Mesenchymal stem cell (in vitro differentiated cells and primary cell): Measurements from ENCODE around the gene HOXD9.

Experiments
- DNase-seq: peaks from one replicate; pipeline ENCODE4 v3.0.0-alpha.2; 2013
- H2AFZ ChIP-seq: one replicate; pipeline ENCODE4 v1.6.1; 2013; ENCODE audit warnings: low read depth, mild to moderate bottlenecking, control low read depth, inconsistent platforms, low read length, moderate library complexity
- H2AK5ac ChIP-seq: 2 replicates; pipeline ENCODE4 v1.6.1; 2013; ENCODE audit warnings: low read length, moderate library complexity, mild to moderate bottlenecking, inconsistent platforms; ENCODE audit not compliant: severe bottlenecking
- H2BK120ac ChIP-seq: one replicate; pipeline ENCODE4 v1.6.1; 2013; ENCODE audit warnings: low read depth, mild to moderate bottlenecking, inconsistent platforms, low read length, moderate library complexity
- H2BK12ac ChIP-seq, 2 experiments: one replicate each; pipeline ENCODE4 v1.6.1; 2013; ENCODE audit warnings: inconsistent platforms in 2 of 2, low read length in 2 of 2, mild to moderate bottlenecking in 2 of 2, moderate library complexity in 2 of 2, control low read depth in 1 of 2
- H2BK15ac ChIP-seq: one replicate; pipeline ENCODE4 v1.6.1; 2013; ENCODE audit warnings: mild to moderate bottlenecking, low read depth, inconsistent platforms; ENCODE audit not compliant: poor library complexity, severe bottlenecking
- H2BK5ac ChIP-seq: 2 replicates; pipeline ENCODE4 v1.6.1; 2013; ENCODE audit warnings: low read depth, mild to moderate bottlenecking, low read length, control low read depth, inconsistent platforms; ENCODE audit not compliant: poor library complexity, severe bottlenecking
- H3K14ac ChIP-seq, 2 experiments: one replicate each; pipeline ENCODE4 v1.6.1; 2013; ENCODE audit warnings: inconsistent platforms in 2 of 2, low read length in 2 of 2, control low read depth in 1 of 2, mild to moderate bottlenecking in 1 of 2, moderate library complexity in 1 of 2
- H3K18ac ChIP-seq, 2 experiments: one replicate each; pipeline ENCODE4 v1.6.1; 2013; ENCODE audit warnings: inconsistent platforms in 2 of 2, low read length in 2 of 2, control low read depth in 1 of 2, low read depth in 1 of 2, mild to moderate bottlenecking in 1 of 2
- H3K23ac ChIP-seq, 2 experiments: one replicate each; pipeline ENCODE4 v1.6.1; 2013; ENCODE audit warnings: inconsistent platforms in 2 of 2, low read length in 2 of 2, mild to moderate bottlenecking in 2 of 2, moderate library complexity in 2 of 2, control low read depth in 1 of 2
- H3K27ac ChIP-seq: 2 replicates; pipeline ENCODE4 v1.5.1; 2013; ENCODE audit warnings: mild to moderate bottlenecking, moderate library complexity, low read length, control low read depth, inconsistent platforms; ENCODE audit not compliant: poor library complexity, severe bottlenecking
- H3K27me3 ChIP-seq, 2 experiments: 2 replicates each; pipeline versions ENCODE4 v1.6.1 to v1.7.0; 2013; ENCODE audit warnings: low read length in 2 of 2, mild to moderate bottlenecking in 2 of 2, moderate library complexity in 2 of 2, control low read depth in 1 of 2, inconsistent platforms in 1 of 2; ENCODE audit not compliant: control insufficient read depth in 1 of 2, insufficient read depth in 1 of 2
- H3K36me3 ChIP-seq, 2 experiments: 2 replicates each; pipeline versions ENCODE4 v1.6.1 to v1.7.0; 2013; ENCODE audit warnings: low read length in 2 of 2, control low read depth in 1 of 2, inconsistent platforms in 1 of 2, low read depth in 1 of 2, mild to moderate bottlenecking in 1 of 2; ENCODE audit not compliant: insufficient read depth in 2 of 2, control insufficient read depth in 1 of 2
- H3K4ac ChIP-seq, 2 experiments: one replicate each; pipeline ENCODE4 v1.6.1; 2013; ENCODE audit warnings: inconsistent platforms in 2 of 2, low read length in 2 of 2, mild to moderate bottlenecking in 2 of 2, moderate library complexity in 2 of 2, control low read depth in 1 of 2, low read depth in 1 of 2
- H3K4me1 ChIP-seq: 2 replicates; pipeline ENCODE4 v1.6.1; 2013; ENCODE audit warnings: low read depth, low read length, control low read depth; ENCODE audit not compliant: control insufficient read depth, insufficient read depth
- H3K4me2 ChIP-seq: 2 replicates; pipeline ENCODE4 v1.6.1; 2013; ENCODE audit warnings: low read length, mild to moderate bottlenecking, inconsistent platforms; ENCODE audit not compliant: poor library complexity, severe bottlenecking
- H3K4me3 ChIP-seq, 2 experiments: 2 replicates each; pipeline versions ENCODE4 v1.5.1 to v1.7.0; 2013; ENCODE audit warnings: low read length in 2 of 2, mild to moderate bottlenecking in 2 of 2, control low read depth in 1 of 2, low read depth in 1 of 2; ENCODE audit not compliant: insufficient read depth in 1 of 2
- H3K79me1 ChIP-seq: replicated peaks from 2 replicates; pipeline ENCODE4 v1.6.1; 2013; ENCODE audit warnings: mild to moderate bottlenecking, control low read depth, low read length, inconsistent platforms; ENCODE audit not compliant: poor library complexity, severe bottlenecking
- H3K9ac ChIP-seq: 2 replicates; pipeline ENCODE4 v1.7.0; 2013; ENCODE audit warnings: mild to moderate bottlenecking, low read length, moderate library complexity
- H3K9me3 ChIP-seq: 2 replicates; pipeline ENCODE4 v1.7.0; 2013; ENCODE audit warnings: mild to moderate bottlenecking, low read length; ENCODE audit not compliant: control insufficient read depth
- H4K8ac ChIP-seq: one replicate; pipeline ENCODE4 v1.6.1; 2013; ENCODE audit warnings: inconsistent platforms, mild to moderate bottlenecking, low read length, moderate library complexity
- H4K91ac ChIP-seq: one replicate; pipeline ENCODE4 v1.6.1; 2013; ENCODE audit warnings: mild to moderate bottlenecking, low read length, inconsistent platforms
- WGBS: methylation state at CpG from one replicate; pipeline ENCODE4 v1.1.7; 2013; ENCODE audit warnings: mixed read lengths; 5-methylcytosine and 5-hydroxymethylcytosine counted together

Gene HOXD9

GRCh38 chr2:176081837-176082524 lies 40.5 kb upstream of the HOXD9 start:
- Histone ChIP-seq H2AFZ (no peak overlapping the region), H2BK15ac (peak overlapping the region; percentile 48), H2BK120ac (no peak overlapping the region), H3K36me3 (peaks cover 0 to 3% of the 10 kb centered on the region in 2 experiments), H3K4ac (no peak overlapping the region), H4K91ac (no peak overlapping the region), H3K4me1 (peaks cover 32% of the 10 kb centered on the region), H3K27me3 (peaks cover 88 to 95% of the 10 kb centered on the region in 2 experiments), H3K9me3 (no peaks in the 10 kb centered on the region), H4K8ac (peak overlapping the region; percentile 28), H3K4me2 (peak overlapping the region; percentile 29), H3K4me3 (no peak overlapping the region), H3K27ac (no peak overlapping the region), H3K18ac (no peak overlapping the region), H2BK12ac (no peak overlapping the region), H3K14ac (no peak overlapping the region), H2AK5ac (no peak overlapping the region), H3K23ac (peak overlapping the region in 1 of 2 experiments; percentile 52), H3K9ac (no peak overlapping the region), H2BK5ac (no peak overlapping the region), H3K79me1 (no peaks in the 10 kb centered on the region)
- 2% methylated on average over 58 of the region's 62 CpGs for WGBS
- no peak for DNase-seq

GRCh38 chr2:176082525-176082823 lies 40.0 kb upstream of the HOXD9 start:
- 2% methylated on average over 8 of the region's 10 CpGs for WGBS
- Histone ChIP-seq H2BK15ac (no peak overlapping the region), H3K4ac (no peak overlapping the region), H2BK5ac (no peak overlapping the region), H3K36me3 (peaks cover 0 to 3% of the 10 kb centered on the region in 2 experiments), H3K18ac (no peak overlapping the region), H3K23ac (no peak overlapping the region), H4K91ac (no peak overlapping the region), H2BK120ac (no peak overlapping the region), H3K79me1 (no peaks in the 10 kb centered on the region), H3K14ac (no peak overlapping the region), H3K9ac (no peak overlapping the region), H3K27ac (no peak overlapping the region), H2AFZ (no peak overlapping the region), H2BK12ac (no peak overlapping the region), H3K27me3 (peaks cover 91 to 95% of the 10 kb centered on the region in 2 experiments), H3K4me3 (no peak overlapping the region), H3K4me2 (no peak overlapping the region), H3K9me3 (no peaks in the 10 kb centered on the region), H2AK5ac (no peak overlapping the region), H3K4me1 (peaks cover 32% of the 10 kb centered on the region), H4K8ac (peak overlapping the region; percentile 28)
- no peak for DNase-seq

GRCh38 chr2:176082824-176083751 lies 39.4 kb upstream of the HOXD9 start:
- DNase-seq: no peak
- Histone ChIP-seq H2BK120ac (no peak overlapping the region), H4K8ac (no peak overlapping the region), H3K4me2 (no peak overlapping the region), H2BK15ac (no peak overlapping the region), H2AK5ac (no peak overlapping the region), H3K4ac (no peak overlapping the region), H3K14ac (no peak overlapping the region), H3K18ac (no peak overlapping the region), H2BK5ac (no peak overlapping the region), H3K9ac (no peak overlapping the region), H3K4me1 (peaks cover 36% of the 10 kb centered on the region), H2BK12ac (no peak overlapping the region), H3K27me3 (peaks cover 96 to 97% of the 10 kb centered on the region in 2 experiments), H3K79me1 (no peaks in the 10 kb centered on the region), H3K4me3 (peak overlapping the region in 1 of 2 experiments; percentile 24), H3K27ac (no peak overlapping the region), H3K36me3 (peaks cover 0 to 3% of the 10 kb centered on the region in 2 experiments), H2AFZ (no peak overlapping the region), H3K23ac (no peak overlapping the region), H3K9me3 (no peaks in the 10 kb centered on the region), H4K91ac (no peak overlapping the region)
- 2% methylated on average over 66 of the region's 66 CpGs for WGBS

GRCh38 chr2:176083796-176084261 lies 38.7 kb upstream of the HOXD9 start, which contains the start of gene EVX2:
Gene EVX2 (minus strand): TSS chr2:176083962. CDS start chr2:176083776, 186 bp downstream.
- H2BK15ac ChIP-seq: no peak within 1 kb of the TSS
- H3K27me3 ChIP-seq: peaks cover 95 to 97% of the 10 kb centered on the region in 2 experiments
- no peak within 1 kb of the TSS for H3K14ac ChIP-seq
- no peak within 1 kb of the TSS for H2AFZ ChIP-seq
- DNase-seq: no peak
- no peak within 1 kb of the TSS for H4K8ac ChIP-seq
- no peak within 1 kb of the TSS for H3K4me2 ChIP-seq
- WGBS: 5% methylated on average over 19 of the region's 27 CpGs
- H3K36me3 ChIP-seq: peaks cover 0 to 3% of the 10 kb centered on the region in 2 experiments
- peaks cover 40% of the 10 kb centered on the region for H3K4me1 ChIP-seq
- H3K27ac ChIP-seq: no peak within 1 kb of the TSS
- H3K18ac ChIP-seq: no peak within 1 kb of the TSS
- H4K91ac ChIP-seq: no peak within 1 kb of the TSS
- no peaks in the 10 kb centered on the region for H3K9me3 ChIP-seq
- no peak within 1 kb of the TSS for H2BK12ac ChIP-seq
- H2BK120ac ChIP-seq: no peak within 1 kb of the TSS
- no peak within 1 kb of the TSS for H2AK5ac ChIP-seq
- peak within 1 kb of the TSS in 1 of 2 experiments; percentile 24 for H3K4me3 ChIP-seq
- no peak within 1 kb of the TSS for H3K4ac ChIP-seq
- no peaks in the 10 kb centered on the region for H3K79me1 ChIP-seq
- no peak within 1 kb of the TSS for H3K23ac ChIP-seq
- H2BK5ac ChIP-seq: no peak within 1 kb of the TSS
- H3K9ac ChIP-seq: no peak within 1 kb of the TSS
